Thyroid gland (tissue), 4 donors: ENCODE measurements around the gene ULK4. TPM values are rescaled to one million over a fixed set of nuclear protein-coding genes. Genes with fewer than 3 reads are reported as not detected.
A peak's percentile ranks its signal among the peaks of the same experiment; 100 is the strongest.

Experiments used
- DNase-seq, 2 donors: peaks; one replicate each; pipeline ENCODE4 v3.0.0-alpha.2; 2019
- H3K27ac ChIP-seq, 3 donors: fragments of 200-600 bp; sonication (generic); 1 replicate in 2 of 3; 2 replicates in 1 of 3; pipeline ENCODE4 v1.5.1; 2016 to 2019; ENCODE audit warnings: mild to moderate bottlenecking in 1 of 3, moderate library complexity in 1 of 3
- H3K27me3 ChIP-seq: fragments of 200-600 bp; sonication (generic); one replicate; pipeline ENCODE4 v1.5.1; 2019
- H3K36me3 ChIP-seq, 2 donors: fragments of 200-600 bp; sonication (generic); one replicate each; pipeline ENCODE4 v1.5.1; 2016 to 2019
- H3K4me1 ChIP-seq, 2 donors: fragments of 200-600 bp; sonication (generic); one replicate each; pipeline ENCODE4 v1.5.1; 2017 to 2019
- H3K4me3 ChIP-seq, 3 donors: fragments of 200-600 bp; sonication (generic); replicated peaks in 1 of 3; 1 replicate in 2 of 3; 2 replicates in 1 of 3; pipeline ENCODE4 v1.5.1; 2016; ENCODE audit warnings: mild to moderate bottlenecking in 1 of 3
- H3K9me3 ChIP-seq: fragments of 200-600 bp; sonication (generic); one replicate; pipeline ENCODE4 v1.5.1; 2017
- CTCF ChIP-seq, 6 experiments: fragments of 200-600 bp in 3 of 6; fragments of 450-650 bp in 3 of 6; sonication (generic) in 3 of 6; IDR thresholded peaks; one replicate each; pipeline ENCODE4 v1.5.1; 2016 to 2019; ENCODE audit warnings: antibody characterized with exemption in 6 of 6, mild to moderate bottlenecking in 2 of 6, inconsistent platforms in 1 of 6, moderate library complexity in 1 of 6
- POLR2A ChIP-seq, 2 donors: fragments of 450-650 bp; IDR thresholded peaks; one replicate each; pipeline ENCODE4 v1.6.1; 2017; ENCODE audit warnings: antibody characterized with exemption in 2 of 2, mild to moderate bottlenecking in 2 of 2, moderate library complexity in 1 of 2
- WGBS, 2 donors: methylation state at CpG; one replicate each; pipeline ENCODE4 v1.1.5; 2017; 5-methylcytosine and 5-hydroxymethylcytosine counted together
- intact Hi-C: fragments of 100-400 bp; cut with DNase I; formaldehyde crosslinking; loops from one replicate; pipeline ENCODE4 v1.15.1; 2023
- total RNA-seq, 4 donors: library from RNA; depleted of rRNA; stranded (reverse); fragments of >200 nt; gene quantifications; one replicate each; pipeline ENCODE4 v1.2.3, GENCODE V29; 2016

The ULK4 gene
- total RNA-seq, 4 donors from 2014 or later, result 18.7 to 58.2 (median 43.3) TPM

- 92 to 96% methylated on average over 1 of the region's 1 CpG for WGBS, 2 donors
Measured at GRCh38 chr3:41272667-41273066, 689.2 kb downstream of the ULK4 start.

GRCh38 chr3:41267975-41268640, 693.8 kb downstream of the ULK4 start:
- 95 to 97% methylated on average over 8 of the region's 8 CpGs for WGBS, 2 donors
- H3K4me3 ChIP-seq, result no peak overlapping the region
- DNase-seq, result no peak
- H3K9me3 ChIP-seq, result no peaks in the 10 kb centered on the region
- H3K36me3 ChIP-seq, result no peaks in the 10 kb centered on the region
- H3K4me1 ChIP-seq, result no peaks in the 10 kb centered on the region
- H3K27me3 ChIP-seq, result no peaks in the 10 kb centered on the region
- H3K27ac ChIP-seq, result no peak overlapping the region
- TF ChIP-seq POLR2A (IDR thresholded peaks at IDR 0.05) (no peak), CTCF (IDR thresholded peaks at IDR 0.05) (no peak)
- intact Hi-C loops, result no loop called here

More at GRCh38 chr3:41272667-41273066, 689.2 kb downstream of the ULK4 start:
- no peaks in the 10 kb centered on the region for H3K4me1 ChIP-seq
- no peaks in the 10 kb centered on the region for H3K36me3 ChIP-seq
- no peak overlapping the region for H3K27ac ChIP-seq
- TF ChIP-seq POLR2A (IDR thresholded peaks at IDR 0.05) (no peak), CTCF (IDR thresholded peaks at IDR 0.05) (no peak)
- H3K4me3 ChIP-seq, result no peak overlapping the region
- intact Hi-C loops, result no loop called here
- H3K9me3 ChIP-seq, result no peaks in the 10 kb centered on the region
- H3K27me3 ChIP-seq, result no peaks in the 10 kb centered on the region
- DNase-seq, result no peak

GRCh38 chr3:41265823-41266273, 696.1 kb downstream of the ULK4 start:
- 71 to 73% methylated on average over 2 to 3 of the region's 3 CpGs for WGBS, 2 donors
- H3K4me1 ChIP-seq, result no peaks in the 10 kb centered on the region
- H3K9me3 ChIP-seq, result no peaks in the 10 kb centered on the region
- no peak for DNase-seq
- intact Hi-C loops, result no loop called here
- H3K27me3 ChIP-seq, result no peaks in the 10 kb centered on the region
- H3K4me3 ChIP-seq, result no peak overlapping the region
- TF ChIP-seq POLR2A (IDR thresholded peaks at IDR 0.05), result no peak
- no peak for TF ChIP-seq CTCF (IDR thresholded peaks at IDR 0.05)
- no peaks in the 10 kb centered on the region for H3K36me3 ChIP-seq
- no peak overlapping the region for H3K27ac ChIP-seq

GRCh38 chr3:41265011-41265545, 696.8 kb downstream of the ULK4 start:
- peaks cover 0 to 4% of the 10 kb centered on the region in 2 donors for H3K4me1 ChIP-seq
- no peak overlapping the region for H3K4me3 ChIP-seq
- no peaks in the 10 kb centered on the region for H3K36me3 ChIP-seq
- intact Hi-C loops, result no loop called here
- no peak for DNase-seq
- no peaks in the 10 kb centered on the region for H3K9me3 ChIP-seq
- no peaks in the 10 kb centered on the region for H3K27me3 ChIP-seq
- 88 to 95% methylated on average over 9 to 10 of the region's 11 CpGs for WGBS, 2 donors
- no peak overlapping the region for H3K27ac ChIP-seq
- TF ChIP-seq CTCF (IDR thresholded peaks at IDR 0.05) (no peak), POLR2A (IDR thresholded peaks at IDR 0.05) (no peak)

GRCh38 chr3:41260063-41260450, 701.8 kb downstream of the ULK4 start:
- peak; percentile 59 to 66 for DNase-seq
- Histone ChIP-seq H3K9me3 (no peaks in the 10 kb centered on the region), H3K27ac (peak overlapping the region in 2 of 3 donors; percentile 35 to 58), H3K27me3 (no peaks in the 10 kb centered on the region), H3K4me3 (no peak overlapping the region), H3K4me1 (peaks cover 6 to 23% of the 10 kb centered on the region in 2 donors), H3K36me3 (no peaks in the 10 kb centered on the region)
- intact Hi-C loops, result no loop called here
- no peak for TF ChIP-seq POLR2A (IDR thresholded peaks at IDR 0.05)
- no peak for TF ChIP-seq CTCF (IDR thresholded peaks at IDR 0.05)
- 42 to 43% methylated on average over 3 of the region's 3 CpGs for WGBS, 2 donors
